Brain microvascular endothelial cell (primary cell): ENCODE results near the gene MS4A10.

ENCODE experiments used
- DNase-seq: peaks from one replicate; pipeline ENCODE4 v3.0.0-alpha.2; 2020
- H3K27ac ChIP-seq: fragments of 250-450 bp; sonication (Bioruptor Pico); 2 replicates; pipeline ENCODE4 v1.5.1; 2020; ENCODE audit warnings: mild to moderate bottlenecking, moderate library complexity
- H3K27me3 ChIP-seq: fragments of 250-450 bp; sonication (Bioruptor Pico); replicated peaks from 2 replicates; pipeline ENCODE4 v1.5.1; 2020; ENCODE audit warnings: mild to moderate bottlenecking
- H3K36me3 ChIP-seq: fragments of 250-450 bp; sonication (Bioruptor Pico); replicated peaks from 2 replicates; pipeline ENCODE4 v1.5.1; 2020; ENCODE audit warnings: mild to moderate bottlenecking
- H3K4me3 ChIP-seq: 2 replicates; pipeline ENCODE4 v1.5.1; 2011; ENCODE audit warnings: low read depth, mild to moderate bottlenecking, control low read depth, low read length, moderate library complexity
- CTCF ChIP-seq: IDR thresholded peaks from 2 replicates; pipeline ENCODE4 v1.5.1; 2011; ENCODE audit warnings: low read depth, mild to moderate bottlenecking, moderate library complexity, low read length, control low read depth, inconsistent platforms; ENCODE audit errors: missing control alignments
- in situ Hi-C: cut with HindIII; loops from 2 replicates; pipeline ENCODE4 v1.10.0; 2017; ENCODE audit warnings: low sequenced_read_pairs, low pct_ligation_motif_present

MS4A10 gene

DNA sequence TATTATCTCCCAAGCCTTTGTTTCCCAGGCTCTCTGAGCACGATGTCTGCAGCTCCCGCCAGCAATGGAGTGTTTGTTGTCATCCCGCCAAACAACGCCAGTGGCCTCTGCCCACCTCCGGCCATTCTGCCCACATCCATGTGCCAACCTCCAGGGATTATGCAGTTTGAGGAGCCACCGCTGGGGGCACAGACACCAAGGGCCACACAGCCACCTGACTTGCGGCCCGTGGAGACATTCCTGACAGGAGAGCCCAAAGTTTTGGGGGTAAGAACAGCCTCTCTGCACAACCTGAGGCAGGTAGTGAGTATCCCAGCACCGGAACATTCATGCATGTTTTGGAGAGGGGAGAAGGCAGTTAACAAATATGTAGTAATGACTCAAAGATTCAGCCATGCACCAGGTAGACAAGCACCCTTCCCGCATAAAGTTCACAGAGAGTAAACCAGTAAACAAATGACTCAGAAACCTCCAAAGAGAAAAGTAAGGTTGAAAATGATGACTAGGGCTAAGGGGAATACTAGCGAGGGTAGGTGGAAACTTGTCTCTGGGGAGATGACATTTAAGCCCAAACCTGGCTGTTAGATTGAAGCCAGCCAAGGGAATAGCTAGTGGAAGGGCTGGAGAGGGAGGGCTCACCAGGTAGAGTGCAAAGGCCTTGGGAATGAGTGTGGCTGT, 21.3 kb upstream of the MS4A10 start:
- in situ Hi-C loops, result no loop called here
- Histone ChIP-seq H3K27ac (no peak overlapping the region), H3K36me3 (no peaks in the 10 kb centered on the region), H3K27me3 (peaks cover 2% of the 10 kb centered on the region), H3K4me3 (no peak overlapping the region)
- no peak for DNase-seq
- no peak for TF ChIP-seq CTCF

- no peak for TF ChIP-seq CTCF
- peaks cover 2% of the 10 kb centered on the region for H3K27me3 ChIP-seq
- no peak overlapping the region for H3K27ac ChIP-seq
- no peak for DNase-seq
- no peaks in the 10 kb centered on the region for H3K36me3 ChIP-seq
- H3K4me3 ChIP-seq, result no peak overlapping the region
- in situ Hi-C loops, result no loop called here
Measured at GRCh38 chr11:60764879-60765278, 20.3 kb upstream of the MS4A10 start.

GRCh38 chr11:60765355-60765754, 19.8 kb upstream of the MS4A10 start:
- TF ChIP-seq CTCF, result no peak
- peaks cover 2% of the 10 kb centered on the region for H3K27me3 ChIP-seq
- no peak overlapping the region for H3K27ac ChIP-seq
- H3K4me3 ChIP-seq, result no peak overlapping the region
- DNase-seq, result no peak
- H3K36me3 ChIP-seq, result no peaks in the 10 kb centered on the region
- in situ Hi-C loops, result no loop called here

DNA sequence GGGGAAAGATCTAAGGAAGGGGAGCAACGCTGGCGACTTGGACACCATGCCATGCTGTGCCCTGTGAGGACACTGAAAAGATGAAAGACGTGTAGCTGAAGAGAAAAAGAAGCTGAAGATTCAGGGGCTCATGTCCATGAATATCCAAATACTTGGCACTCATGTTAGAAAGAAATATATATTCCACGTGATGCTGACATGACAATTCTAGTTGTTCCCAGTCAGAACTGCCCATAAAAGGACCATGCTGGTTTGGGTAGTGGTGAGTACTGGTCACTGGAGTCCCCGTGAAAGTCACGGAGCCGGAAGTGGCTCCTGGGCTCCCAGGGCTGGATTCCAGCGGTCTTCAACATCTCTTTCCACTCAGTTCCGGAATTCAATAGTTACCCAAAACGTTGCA, 18.6 kb upstream of the MS4A10 start:
- Histone ChIP-seq H3K27ac (no peak overlapping the region), H3K36me3 (no peaks in the 10 kb centered on the region), H3K4me3 (no peak overlapping the region), H3K27me3 (peaks cover 2% of the 10 kb centered on the region)
- no peak for DNase-seq
- in situ Hi-C loops, result no loop called here
- TF ChIP-seq CTCF, result no peak

DNA sequence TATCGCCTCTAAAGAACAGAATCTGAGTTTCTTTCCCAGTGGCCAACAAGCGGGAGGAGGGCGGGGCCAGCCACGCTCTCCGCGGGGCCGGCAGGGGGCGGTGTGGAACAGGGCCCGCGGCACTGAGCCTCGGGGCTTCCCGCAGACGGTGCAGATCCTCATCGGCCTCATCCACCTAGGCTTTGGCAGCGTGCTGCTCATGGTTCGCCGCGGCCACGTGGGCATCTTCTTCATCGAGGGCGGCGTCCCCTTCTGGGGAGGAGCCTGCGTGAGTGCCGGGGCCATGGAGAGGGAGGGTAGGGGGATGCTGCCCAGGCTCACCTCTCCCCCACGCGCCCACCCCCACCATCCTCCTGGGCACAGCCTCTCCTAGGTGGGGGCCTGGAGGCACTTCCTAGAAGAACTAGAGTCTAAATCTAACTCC, 17.7 kb upstream of the MS4A10 start:
- in situ Hi-C loops, result no loop called here
- H3K4me3 ChIP-seq, result no peak overlapping the region
- H3K27me3 ChIP-seq, result peaks cover 2% of the 10 kb centered on the region
- no peak overlapping the region for H3K27ac ChIP-seq
- DNase-seq, result no peak
- no peaks in the 10 kb centered on the region for H3K36me3 ChIP-seq
- TF ChIP-seq CTCF, result peak; percentile 57

GRCh38 chr11:60768202-60768601, 16.9 kb upstream of the MS4A10 start:
- no peaks in the 10 kb centered on the region for H3K36me3 ChIP-seq
- H3K27me3 ChIP-seq, result no peaks in the 10 kb centered on the region
- H3K4me3 ChIP-seq, result no peak overlapping the region
- DNase-seq, result no peak
- no peak overlapping the region for H3K27ac ChIP-seq
- TF ChIP-seq CTCF, result no peak
- in situ Hi-C loops, result no loop called here
